ENCODE results near the gene TMEM95.

DNA sequence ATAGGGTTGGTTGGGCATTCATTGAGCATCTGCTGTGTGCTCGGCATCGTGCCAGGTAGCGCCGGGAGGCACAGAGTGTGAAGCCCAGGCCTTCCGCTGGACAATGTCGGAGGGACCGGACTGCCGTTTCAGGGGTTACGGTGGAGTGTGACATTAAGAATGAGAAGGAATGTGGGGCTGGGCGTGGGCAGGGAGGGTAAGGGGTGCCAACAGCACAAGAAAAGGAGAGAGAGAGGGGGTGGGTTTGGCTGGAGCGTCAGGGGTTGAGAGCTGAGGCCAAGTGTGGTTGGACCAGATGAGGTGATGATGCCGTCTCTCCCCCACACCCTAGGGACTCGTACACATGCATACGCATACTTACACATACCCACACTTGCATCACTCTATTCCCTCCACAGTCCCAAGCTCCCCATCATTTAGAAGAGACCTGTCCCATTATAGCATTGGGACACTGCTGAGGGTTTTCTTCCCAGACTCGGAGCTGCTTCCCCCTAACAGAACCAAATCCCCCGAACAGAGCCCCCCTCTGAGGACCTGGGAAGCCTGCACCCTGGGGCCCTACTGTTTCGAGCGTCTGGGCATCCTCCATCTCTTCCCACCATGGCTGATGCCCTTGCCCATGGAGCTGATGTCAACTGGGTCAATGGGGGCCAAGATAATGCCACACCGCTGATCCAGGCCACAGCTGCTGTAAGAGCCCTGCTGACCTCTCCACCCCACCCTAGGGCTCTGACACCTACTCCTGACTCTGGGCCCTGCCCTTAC lies 6.3 kb upstream of the TMEM95 start:
- no peak for TF ChIP-seq TAF1 (IDR thresholded peaks at IDR 0.05; ENCODE audit: low read depth, low read length)
- TF ChIP-seq CHD1 (IDR thresholded peaks at IDR 0.05; ENCODE audit: low read depth, low read length): no peak
- TF ChIP-seq, protein P1, sequence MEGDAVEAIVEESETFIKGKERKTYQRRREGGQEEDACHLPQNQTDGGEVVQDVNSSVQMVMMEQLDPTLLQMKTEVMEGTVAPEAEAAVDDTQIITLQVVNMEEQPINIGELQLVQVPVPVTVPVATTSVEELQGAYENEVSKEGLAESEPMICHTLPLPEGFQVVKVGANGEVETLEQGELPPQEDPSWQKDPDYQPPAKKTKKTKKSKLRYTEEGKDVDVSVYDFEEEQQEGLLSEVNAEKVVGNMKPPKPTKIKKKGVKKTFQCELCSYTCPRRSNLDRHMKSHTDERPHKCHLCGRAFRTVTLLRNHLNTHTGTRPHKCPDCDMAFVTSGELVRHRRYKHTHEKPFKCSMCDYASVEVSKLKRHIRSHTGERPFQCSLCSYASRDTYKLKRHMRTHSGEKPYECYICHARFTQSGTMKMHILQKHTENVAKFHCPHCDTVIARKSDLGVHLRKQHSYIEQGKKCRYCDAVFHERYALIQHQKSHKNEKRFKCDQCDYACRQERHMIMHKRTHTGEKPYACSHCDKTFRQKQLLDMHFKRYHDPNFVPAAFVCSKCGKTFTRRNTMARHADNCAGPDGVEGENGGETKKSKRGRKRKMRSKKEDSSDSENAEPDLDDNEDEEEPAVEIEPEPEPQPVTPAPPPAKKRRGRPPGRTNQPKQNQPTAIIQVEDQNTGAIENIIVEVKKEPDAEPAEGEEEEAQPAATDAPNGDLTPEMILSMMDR (IDR thresholded peaks at IDR 0.05; ENCODE audit: control extremely low read depth in 1 of 3, insufficient read depth in 1 of 3, low read depth in 1 of 3, low read length in 3 of 3): no peak
- no peak for TF ChIP-seq MAFK (IDR thresholded peaks at IDR 0.05; ENCODE audit: low read depth, low read length)
- TF ChIP-seq NRF1 (IDR thresholded peaks at IDR 0.05; ENCODE audit: low read depth, low read length): no peak
- no peak for TF ChIP-seq RAD21 (IDR thresholded peaks at IDR 0.05 in 1 of 2, conservative IDR thresholded peaks at IDR 0.05 in 1 of 2; ENCODE audit: low read depth in 2 of 2, low read length in 2 of 2)
- TF ChIP-seq TBP (IDR thresholded peaks at IDR 0.05; ENCODE audit: low read depth, low read length): no peak
- no peak for TF ChIP-seq POLR2A (IDR thresholded peaks at IDR 0.05; ENCODE audit: control extremely low read depth in 1 of 2, low read depth in 2 of 2, low read length in 2 of 2)

Measured in H1 (cell line).